Occipital lobe (tissue), 2 donors: Measurements from ENCODE around the gene ATP6V1G1. TPM values are rescaled to one million over a fixed set of nuclear protein-coding genes. Genes with fewer than 3 reads are reported as not detected.
A peak's percentile ranks its signal among the peaks of the same experiment; 100 is the strongest.
"Not testable (repeated sequence)": the region's sequence is repeated elsewhere in the genome, so short reads cannot be mapped to it uniquely, and the experiment has no call there.

Source experiments
- DNase-seq: peaks from one replicate; lab custom pipeline; 2025; lab: John Stamatoyannopoulos, UW
- total RNA-seq: library from RNA; depleted of rRNA; stranded (reverse); fragments of >200 nt; gene quantifications from one replicate; pipeline ENCODE4 v1.2.3, GENCODE V29; 2014

Gene ATP6V1G1, protein sequence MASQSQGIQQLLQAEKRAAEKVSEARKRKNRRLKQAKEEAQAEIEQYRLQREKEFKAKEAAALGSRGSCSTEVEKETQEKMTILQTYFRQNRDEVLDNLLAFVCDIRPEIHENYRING
- total RNA-seq, result 80.3 TPM

DNA sequence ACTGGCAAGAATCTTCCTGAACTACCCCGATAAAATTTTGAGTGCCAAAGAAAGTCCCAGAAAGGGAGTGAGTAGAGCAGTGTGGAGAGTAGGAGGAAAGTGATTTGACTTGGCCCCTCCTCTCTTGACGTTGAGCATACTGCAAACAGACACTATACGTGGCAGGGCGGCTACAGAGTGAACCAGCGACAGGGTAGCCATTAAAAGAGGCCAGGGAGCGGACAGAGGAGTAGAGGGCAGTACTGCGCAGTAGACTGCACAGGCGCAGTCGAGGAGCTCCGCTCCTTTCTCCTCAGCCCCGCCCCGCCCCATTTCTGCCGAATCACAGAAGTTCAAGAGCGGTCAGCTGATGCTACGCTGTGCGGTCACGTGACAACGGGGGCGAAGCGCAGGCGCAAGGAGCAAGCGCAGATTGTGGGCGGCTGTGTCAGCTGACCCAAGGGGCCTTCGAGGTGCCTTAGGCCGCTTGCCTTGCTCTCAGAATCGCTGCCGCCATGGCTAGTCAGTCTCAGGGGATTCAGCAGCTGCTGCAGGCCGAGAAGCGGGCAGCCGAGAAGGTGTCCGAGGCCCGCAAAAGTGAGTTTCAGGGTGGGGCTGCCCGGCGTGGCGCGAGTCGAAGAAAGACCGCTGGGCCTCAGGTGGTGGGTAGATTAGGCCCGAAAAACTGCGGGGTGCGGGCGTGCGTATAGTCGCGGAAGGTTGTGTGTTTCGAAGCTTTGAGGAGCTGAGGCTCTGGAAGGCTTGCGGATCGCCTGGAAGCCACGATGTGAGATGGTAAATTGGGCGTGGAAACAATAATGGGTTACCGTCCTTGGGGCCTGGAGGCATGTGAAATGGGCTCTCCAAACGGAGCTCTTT, at the start of gene ATP6V1G1:
TSS of gene ATP6V1G1 (plus strand) at position 425 of the 858 bp plus-strand sequence. CDS start at position 495, 70 bp downstream.
- peak; percentile 93 for DNase-seq

DNA sequence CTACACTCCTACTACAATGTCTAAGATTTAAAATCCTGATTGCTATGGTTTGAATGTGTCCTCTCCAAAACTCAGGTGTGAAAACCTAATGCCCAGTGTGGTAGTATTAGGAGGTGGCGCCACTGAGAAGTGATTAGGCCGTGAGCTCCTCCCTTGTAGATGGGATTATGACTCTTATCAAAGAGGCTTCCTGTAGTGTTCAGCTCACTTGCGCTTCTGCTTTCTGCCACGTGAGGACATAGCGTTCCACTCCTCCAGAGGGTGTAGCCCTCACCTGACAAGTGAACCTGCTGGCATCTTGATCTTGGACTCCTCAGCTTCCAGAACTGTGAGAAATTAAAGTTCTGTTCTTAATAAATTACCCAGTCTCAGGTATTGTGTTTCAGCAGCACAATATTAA, 49.3 kb upstream of the ATP6V1G1 start:
- DNase-seq, result no peak

DNA sequence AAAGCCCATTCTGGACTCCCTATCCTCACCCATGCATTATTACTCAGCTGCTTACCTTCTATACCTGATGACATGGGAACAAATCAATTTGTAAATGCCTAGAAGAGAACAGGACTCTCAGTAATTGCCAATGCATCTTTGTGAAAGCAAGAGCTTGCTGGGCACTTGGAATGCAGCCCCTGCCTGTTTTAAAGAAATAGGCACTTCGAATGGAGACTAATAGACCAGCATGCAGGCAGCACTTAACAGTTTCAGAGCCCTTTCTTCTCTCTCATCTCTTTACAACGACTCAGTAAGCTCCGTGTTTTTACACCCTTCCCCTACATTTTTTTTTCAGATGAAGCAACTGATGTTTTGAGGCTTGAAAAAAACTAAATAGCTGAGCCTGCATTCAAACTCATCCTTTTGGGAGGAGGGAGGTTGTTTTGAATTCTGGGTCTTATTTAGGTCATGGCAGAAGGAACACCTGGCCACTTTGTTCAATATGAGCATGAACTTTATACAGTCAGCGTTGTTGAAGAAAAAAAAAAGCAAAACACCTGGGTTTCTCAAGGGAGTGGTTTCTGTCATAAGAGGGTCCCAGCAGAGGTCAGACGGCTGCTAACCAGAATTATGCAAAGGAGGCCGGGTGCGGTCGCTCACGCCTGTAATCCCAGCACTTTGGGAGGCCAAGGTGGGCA, 47.7 kb upstream of the ATP6V1G1 start:
- DNase-seq, result no peak

DNA sequence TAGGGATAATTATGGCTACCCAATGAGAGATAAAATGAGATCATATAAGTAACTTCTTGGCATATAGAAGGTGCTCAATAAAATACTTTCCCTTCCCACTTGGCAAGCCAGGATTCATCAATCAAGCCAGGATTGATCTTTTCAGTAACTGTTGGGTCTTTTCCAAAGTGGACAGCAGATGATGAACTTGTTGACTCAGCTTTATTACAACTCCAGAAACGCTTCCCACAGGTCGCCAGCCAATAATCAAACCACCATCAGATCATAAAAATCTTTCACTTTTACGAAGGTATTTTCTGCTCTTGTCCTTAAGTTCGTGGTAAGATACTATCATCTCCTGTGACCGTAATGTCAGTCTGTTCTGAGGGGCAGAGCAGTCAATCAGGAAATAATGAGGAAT, 42.5 kb upstream of the ATP6V1G1 start:
- no peak for DNase-seq

DNA sequence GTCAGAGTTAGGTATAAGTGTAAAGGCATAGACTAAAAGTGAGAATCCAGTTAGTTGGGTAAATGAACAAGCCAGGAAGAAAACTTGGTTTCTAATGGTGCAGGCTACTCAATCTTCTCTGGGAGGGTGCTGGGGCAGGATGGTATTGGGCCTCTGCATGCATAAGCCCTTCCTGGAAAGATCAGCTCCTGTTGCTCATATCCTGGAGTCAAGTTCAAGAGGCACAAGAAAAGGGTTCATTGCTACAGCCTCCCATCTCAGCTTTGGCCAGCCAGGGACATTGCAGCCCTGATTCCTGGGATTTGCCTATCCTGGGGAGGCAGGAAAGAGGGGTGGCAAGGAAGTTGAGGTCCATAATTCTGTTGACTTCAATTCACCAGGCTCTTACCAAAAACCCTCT, 40.7 kb upstream of the ATP6V1G1 start:
- no peak for DNase-seq

DNA sequence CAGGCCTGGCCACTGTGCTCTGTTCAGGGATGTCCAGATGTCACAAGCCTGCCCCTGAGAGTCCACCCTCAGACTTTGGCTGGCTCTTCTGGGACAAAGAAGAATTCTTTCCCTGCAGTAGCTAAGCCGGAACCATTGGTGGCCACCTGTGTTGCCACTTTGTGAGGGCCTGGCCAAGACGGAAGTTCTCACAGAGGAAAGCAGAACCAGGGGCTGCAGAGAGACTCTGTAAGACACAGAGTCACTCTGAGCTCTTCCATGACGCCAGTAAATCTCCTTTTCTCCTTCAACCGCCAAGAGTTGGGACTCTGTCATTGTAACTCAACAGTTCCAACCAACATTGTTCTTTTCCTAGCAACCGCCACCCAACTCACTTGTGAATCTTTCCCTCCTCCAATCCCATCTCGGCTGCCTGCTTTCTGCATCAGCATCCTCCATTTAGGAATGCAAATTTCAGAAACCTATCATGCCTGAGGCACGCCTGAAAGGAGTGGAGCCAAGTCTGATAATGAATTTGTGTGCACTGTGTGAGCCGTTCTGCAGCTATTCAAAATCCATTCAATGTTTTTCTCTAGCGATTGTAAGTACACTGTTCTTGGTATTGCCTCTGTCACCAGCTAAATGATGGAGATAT, 37.8 kb upstream of the ATP6V1G1 start:
- no peak for DNase-seq

DNA sequence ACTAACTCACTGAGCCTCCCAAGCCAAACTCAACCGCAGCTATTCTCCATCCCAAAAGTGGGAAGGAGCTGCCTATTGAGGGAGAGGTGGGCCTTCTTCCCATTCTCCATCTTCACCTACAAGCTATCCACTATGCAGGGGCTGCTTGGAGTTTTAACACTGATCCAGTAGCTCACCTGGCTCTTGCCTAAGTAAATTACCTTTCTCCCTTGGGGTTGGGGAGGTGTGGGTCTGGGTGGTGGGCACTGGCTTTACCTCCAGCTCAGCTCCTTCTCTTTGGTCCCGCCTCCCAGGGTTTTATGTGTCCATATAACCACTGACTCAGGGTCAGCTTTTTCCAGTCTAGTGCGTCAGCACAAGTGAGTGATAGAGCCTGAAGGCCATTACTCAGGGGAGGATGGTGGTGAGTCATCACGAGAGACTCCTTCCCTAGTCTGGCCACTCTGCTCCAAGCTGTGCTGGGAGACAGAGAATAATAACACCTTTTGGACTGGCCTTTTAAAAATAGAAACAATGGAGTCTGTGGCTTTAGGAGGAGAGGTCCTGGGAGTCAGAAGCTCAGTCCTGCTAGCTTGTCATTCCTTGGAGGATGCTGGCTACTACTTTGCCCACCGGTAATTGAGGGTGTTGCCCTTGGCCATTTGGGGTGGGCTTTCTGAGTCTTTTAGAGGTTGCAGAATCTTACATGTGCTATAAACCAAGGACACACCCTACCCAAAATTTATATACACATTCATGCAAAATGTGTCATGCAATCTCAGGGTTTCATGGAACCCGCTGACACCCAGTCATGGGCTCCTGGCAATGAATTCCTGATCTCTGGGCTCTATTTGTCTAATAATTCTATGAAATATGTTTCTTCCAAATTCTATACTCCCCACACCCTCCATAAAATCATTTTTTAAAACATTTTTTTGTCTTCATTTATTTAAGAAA, 35.6 kb upstream of the ATP6V1G1 start:
- DNase-seq, result no peak

DNA sequence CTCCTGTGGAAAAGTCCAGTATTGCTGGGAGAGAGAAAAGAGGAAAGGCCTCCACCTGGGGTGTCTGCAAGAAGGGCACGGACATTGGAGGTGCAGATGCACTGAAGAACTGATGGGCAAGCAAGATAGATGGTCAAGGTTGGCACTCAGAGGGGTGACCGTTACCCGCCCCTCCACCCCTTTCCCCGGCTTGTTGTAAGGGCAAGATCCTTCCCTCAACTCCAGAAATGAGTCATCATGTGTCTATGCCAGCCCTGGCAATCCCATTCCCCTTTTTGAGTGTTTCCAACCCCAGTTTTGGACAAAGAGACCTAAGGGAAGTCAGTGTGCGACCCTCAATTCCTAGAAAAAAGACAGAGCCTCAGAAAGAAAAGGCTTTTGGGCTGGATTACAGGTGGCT, 34.9 kb upstream of the ATP6V1G1 start:
- no peak for DNase-seq

DNA sequence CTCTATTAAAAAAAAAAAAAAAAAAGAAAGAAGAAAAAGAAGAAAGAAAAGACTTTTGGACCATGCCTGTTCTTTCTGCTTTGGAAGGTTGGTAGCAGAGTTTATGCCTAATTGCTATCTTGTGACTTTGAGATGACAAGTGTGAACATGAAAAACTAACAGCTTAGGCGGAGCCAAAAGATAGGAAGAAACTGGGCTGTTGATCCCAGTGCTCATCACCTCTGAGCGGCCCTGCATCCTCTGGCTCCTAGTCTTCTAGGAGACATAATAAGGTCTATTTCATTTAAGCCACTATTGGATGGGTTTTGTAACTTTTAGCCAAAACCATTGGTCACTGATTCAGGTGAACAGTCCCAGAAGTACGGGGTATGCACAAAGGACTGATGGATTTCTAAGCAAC, 34.4 kb upstream of the ATP6V1G1 start:
- no peak for DNase-seq

DNA sequence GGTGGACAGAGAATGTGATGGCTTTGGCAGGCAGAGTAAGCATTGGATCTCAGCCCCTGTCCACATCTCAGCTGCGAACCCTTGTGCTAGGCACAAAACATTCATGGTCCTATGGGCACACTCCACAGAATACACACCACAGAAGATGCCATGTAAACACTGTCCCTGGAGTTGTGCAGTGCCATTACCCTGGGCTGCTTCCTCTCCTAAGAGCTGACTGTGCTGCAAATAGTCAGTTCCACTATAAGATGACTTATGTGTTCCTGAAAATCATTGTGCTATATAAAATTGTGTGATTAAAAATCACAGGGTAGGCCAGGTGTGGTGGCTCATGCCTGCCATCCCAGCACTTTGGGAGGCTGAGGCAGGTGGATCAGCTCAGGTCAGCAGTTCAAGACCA, 31.9 kb upstream of the ATP6V1G1 start:
- DNase-seq, result no peak

DNA sequence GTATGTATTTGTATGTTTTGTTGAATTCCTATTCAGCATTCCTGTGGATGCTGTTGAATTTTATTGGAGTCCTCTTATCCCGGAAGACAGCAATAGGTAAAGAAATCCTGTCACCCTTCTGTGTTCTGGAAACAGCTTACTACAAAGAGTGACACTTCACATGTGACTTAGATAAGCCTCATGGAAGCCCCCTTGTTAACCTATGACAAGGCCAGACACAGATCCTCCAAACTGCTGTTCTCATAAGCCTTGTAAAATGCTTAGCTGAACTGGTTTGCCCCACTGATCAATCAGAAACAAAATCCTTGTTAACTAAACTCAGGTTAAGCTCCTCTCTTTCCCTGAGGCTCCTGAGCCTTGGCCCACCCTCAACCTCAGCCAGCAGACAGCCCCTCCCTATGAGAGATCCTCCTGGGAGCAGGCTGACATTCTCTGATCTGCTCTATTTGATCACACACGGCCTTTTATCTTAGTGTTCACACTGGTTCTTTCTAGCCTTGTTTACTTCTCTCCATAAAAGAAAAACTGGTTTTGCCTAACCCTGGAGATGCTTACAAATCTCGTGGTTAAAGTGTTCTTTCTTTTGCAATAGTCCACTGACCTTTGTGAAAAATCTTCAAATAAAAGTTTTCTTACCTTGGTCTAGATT, 29.4 kb upstream of the ATP6V1G1 start:
- no peak for DNase-seq

DNA sequence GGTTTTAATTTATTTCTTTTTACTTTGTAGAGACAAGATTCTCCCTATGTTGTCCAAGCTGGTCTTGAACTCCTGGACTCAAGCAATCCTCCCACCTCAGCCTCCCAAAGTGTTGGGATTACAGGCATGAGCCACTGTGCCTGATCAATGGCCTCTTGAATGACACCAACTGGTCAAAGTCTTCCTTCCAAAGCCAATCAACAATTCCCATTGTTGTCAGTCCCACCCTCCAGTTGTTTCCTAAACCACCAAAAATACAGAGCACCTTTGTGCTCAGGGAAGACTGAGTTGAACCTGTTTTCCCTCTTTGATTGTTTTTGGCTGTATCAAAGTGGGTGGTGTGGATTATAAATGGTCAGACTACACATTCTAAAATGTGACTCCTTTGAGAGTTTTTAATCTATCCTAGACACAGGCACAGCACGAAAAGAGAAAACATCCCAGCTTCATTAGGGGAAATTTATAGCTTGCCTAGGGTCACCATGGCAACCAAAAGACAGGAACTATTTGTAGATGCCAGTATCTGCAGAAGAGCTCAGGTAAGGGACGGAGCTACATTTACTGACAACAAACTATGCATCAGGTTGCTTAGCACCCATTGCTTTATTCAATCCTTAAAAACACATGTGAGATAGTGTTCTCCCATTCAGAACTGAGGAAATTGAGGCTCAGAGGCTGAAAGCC, 27.6 kb upstream of the ATP6V1G1 start:
- DNase-seq, result no peak

DNA sequence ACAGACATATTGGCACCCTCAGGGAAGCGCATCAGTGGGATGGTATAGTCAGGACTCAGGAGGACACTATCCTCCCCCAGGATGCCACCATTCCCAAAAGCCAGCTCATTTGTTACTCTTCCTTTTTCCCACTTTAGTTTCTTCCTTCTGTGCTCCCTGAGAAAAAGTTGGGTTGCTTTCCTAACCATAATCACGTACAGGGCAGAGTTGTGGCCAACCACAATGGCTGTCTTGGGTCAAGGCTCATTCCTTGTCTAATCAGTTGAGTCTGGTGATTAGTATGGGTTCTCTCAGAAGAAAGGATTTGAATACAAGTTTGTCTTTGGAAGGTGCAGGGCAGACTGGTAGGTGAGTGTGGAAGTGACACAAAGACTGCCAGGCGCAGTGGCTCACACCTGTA, 26.6 kb upstream of the ATP6V1G1 start:
- no peak for DNase-seq

DNA sequence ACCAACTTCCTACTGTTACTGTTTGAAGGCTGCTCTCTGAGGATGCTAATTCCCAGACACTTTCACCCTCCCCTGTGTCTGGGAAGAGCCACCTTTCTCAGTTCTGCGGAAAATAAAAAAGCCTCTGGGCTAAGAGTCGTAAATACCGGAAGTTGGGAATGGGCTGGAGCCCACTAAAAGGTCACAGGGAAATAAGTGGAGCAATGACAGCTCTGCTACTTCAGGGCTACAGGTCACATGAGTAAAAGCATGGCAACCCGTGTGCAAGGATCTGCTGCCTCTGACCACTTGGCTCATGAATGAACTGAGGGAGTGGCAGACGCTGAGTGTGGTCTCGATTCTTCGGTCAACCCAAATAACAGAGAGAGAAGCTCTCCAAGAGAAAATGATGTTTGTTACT, 25.8 kb upstream of the ATP6V1G1 start:
- no peak for DNase-seq

DNA sequence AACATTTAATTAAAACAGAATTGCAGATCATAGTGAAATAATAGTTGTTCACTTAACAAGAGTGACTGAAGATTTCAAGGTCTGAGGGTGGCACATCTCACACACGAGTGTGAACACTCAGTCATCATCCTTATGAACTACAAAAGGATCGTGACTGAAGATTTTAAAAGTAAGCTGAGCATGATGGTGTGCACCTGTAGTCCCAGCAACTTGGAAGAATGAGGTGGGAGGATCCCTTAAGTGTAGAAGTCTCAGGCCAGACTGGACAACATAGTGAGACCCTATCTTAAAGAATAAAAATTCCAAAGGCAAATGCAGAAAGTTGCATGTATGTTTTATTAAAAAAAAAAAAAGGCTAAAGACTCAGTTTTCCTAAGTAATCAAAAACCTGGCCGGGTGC, 22.4 kb upstream of the ATP6V1G1 start:
- no peak for DNase-seq

DNA sequence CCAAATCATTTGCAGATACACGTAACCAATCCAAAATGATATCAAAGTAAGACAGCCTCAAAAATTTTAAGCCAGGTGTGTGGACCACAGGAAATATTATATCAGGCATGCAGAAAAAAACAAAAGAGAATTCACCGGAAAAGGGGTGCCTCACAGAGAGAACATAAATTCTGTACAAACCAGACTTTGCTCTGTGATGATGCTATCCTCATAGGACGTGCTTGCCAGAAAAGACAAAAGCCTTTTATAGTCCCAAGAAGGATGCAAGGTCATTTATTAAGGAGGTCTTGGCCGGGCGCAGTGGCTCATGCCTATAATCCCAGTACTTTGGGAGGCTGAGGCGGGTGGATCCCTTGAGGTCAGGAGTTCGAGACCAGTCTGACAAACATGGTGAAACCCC, 16.8 kb upstream of the ATP6V1G1 start:
- DNase-seq, result no peak

DNA sequence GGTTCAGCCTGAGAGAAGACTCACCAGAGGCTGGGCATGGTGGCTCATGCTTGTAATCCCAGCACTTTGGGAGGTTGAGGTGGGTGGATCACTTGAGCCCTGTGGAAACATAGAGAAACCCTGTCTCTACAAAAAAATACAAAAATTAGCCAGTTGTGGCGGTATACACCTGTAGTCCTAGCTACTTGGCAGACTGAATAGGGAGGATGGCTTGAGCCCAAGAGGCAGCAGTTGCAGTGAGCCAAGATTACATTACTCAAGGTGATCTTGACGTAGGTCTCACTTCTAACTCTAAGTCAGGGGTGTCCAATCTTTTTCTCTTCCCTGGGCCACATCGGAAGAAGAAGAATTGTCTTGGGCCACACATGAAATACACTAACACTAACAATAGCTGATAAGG, 16.2 kb upstream of the ATP6V1G1 start:
- DNase-seq, result no peak

DNA sequence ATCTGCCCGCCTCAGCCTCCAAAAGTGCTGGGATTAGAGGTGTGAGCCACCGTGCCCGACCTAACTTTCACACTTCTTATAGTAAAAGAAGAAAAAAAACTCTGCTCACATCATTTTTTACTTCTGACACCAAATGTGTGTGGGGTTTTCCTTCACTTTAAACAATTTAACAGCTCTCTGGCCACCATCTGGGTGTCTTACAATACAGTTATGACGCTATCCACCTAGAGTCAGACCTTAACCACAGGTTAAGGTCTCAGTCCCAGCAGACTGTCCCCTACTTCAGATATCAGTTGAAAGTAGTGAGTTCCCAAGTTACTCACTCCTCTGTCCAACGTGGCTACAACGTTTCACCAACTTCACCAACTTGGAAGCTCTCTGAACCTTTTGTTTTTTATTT, 15.4 kb upstream of the ATP6V1G1 start:
- no peak for DNase-seq

DNA sequence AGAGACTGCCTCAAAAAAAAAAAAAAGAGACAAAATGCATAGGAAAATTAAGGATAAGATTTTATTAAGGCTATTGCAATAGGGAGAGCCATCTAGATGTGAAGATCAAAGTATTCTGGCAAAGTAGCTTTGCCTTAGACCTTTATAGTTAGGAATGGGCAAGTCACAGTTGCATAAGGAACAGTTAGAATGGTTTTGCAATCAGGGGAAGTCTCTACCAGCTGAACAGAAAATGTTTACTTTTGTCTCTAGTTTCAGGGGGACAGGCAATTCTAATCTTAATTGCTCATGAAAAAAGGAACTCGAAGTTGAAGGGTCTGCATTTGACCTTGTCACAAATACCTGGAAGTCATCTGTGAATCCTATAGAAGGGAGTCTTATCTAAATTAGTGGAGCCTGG, 13.1 kb upstream of the ATP6V1G1 start:
- DNase-seq, result no peak

DNA sequence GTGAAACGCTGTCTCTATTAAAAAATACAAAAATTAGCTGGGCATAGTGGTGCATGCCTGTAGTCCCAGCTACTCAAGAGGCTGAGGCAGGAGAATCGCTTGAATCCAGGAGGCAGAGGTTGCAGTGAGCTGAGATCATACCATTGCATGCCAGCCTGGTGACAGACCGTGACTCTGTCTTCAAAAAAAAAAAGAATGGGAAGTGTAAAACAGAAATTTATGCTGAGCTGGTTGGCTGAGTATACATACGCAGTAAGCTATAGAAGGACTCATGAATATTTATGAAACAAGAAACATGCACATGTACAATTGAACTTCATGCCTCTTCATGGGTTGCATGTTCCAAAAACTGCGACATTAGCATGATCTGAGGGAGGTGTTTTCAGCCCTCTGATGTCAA, 10.8 kb upstream of the ATP6V1G1 start:
- not testable (repeated sequence) for DNase-seq
